HL-60 (cell line): ENCODE results near the gene LARP1B.
"Not testable (repeated sequence)": the region's sequence is repeated elsewhere in the genome, so short reads cannot be mapped to it uniquely, and the experiment has no call there.

ENCODE experiments used
- CTCF ChIP-seq: IDR thresholded peaks from one replicate; pipeline ENCODE4 v1.5.1; 2011; ENCODE audit warnings: low read length, control low read depth, inconsistent platforms; ENCODE audit not compliant: insufficient read depth
- POLR2AphosphoS5 ChIP-seq: IDR thresholded peaks from 2 replicates; pipeline ENCODE4 v1.6.1; 2012; ENCODE audit warnings: low read depth

GRCh38 chr4:128054907-128055306 lies 6.2 kb upstream of the LARP1B start:
- TF ChIP-seq CTCF, POLR2AphosphoS5: not testable (repeated sequence)
